Smooth muscle cell (in vitro differentiated cells): Measurements from ENCODE around the gene ATXN7. TPM values are rescaled to one million over a fixed set of nuclear protein-coding genes. Genes with fewer than 3 reads are reported as not detected.

Experiments used
- DNase-seq: peaks from one replicate; lab custom pipeline; 2025; ENCODE audit not compliant: unreplicated experiment; lab: John Stamatoyannopoulos, UW
- H2AFZ ChIP-seq: fragments of 200-600 bp; sonication (generic); 2 replicates; pipeline ENCODE4 v1.6.0; 2016; ENCODE audit warnings: antibody characterized with exemption, low read depth, mild to moderate bottlenecking
- H3F3A ChIP-seq: fragments of 200-600 bp; sonication (generic); 2 replicates; pipeline ENCODE4 v1.6.0; 2017; ENCODE audit warnings: antibody characterized with exemption, low read depth
- H3K27ac ChIP-seq: fragments of 200-600 bp; sonication (generic); 2 replicates; pipeline ENCODE4 v1.5.1; 2016; ENCODE audit warnings: low read depth, mild to moderate bottlenecking
- H3K27me3 ChIP-seq: fragments of 200-600 bp; sonication (generic); 2 replicates; pipeline ENCODE4 v1.6.1; 2016; ENCODE audit warnings: low read depth, mild to moderate bottlenecking
- H3K36me3 ChIP-seq: fragments of 200-600 bp; sonication (generic); 2 replicates; pipeline ENCODE4 v1.5.1; 2016; ENCODE audit warnings: low read depth
- H3K4me1 ChIP-seq: fragments of 200-600 bp; sonication (generic); 2 replicates; pipeline ENCODE4 v1.5.1; 2016; ENCODE audit warnings: low read depth
- H3K4me2 ChIP-seq: fragments of 200-600 bp; sonication (generic); 2 replicates; pipeline ENCODE4 v1.6.0; 2016; ENCODE audit warnings: mild to moderate bottlenecking
- H3K4me3 ChIP-seq: fragments of 200-600 bp; sonication (generic); 2 replicates; pipeline ENCODE4 v1.5.1; 2016; ENCODE audit warnings: mild to moderate bottlenecking
- H3K79me2 ChIP-seq: fragments of 200-600 bp; sonication (generic); 2 replicates; pipeline ENCODE4 v1.6.0; 2016; ENCODE audit warnings: low read depth, mild to moderate bottlenecking
- H3K9ac ChIP-seq: fragments of 200-600 bp; sonication (generic); 2 replicates; pipeline ENCODE4 v1.6.0; 2016; ENCODE audit warnings: low read depth
- H3K9me3 ChIP-seq: fragments of 200-600 bp; sonication (generic); replicated peaks from 2 replicates; pipeline ENCODE4 v1.5.1; 2016; ENCODE audit warnings: low read depth
- H4K20me1 ChIP-seq: fragments of 200-600 bp; sonication (generic); 2 replicates; pipeline ENCODE4 v1.6.0; 2016; ENCODE audit warnings: low read depth
- WGBS: methylation state at CpG from one replicate; pipeline ENCODE4 v1.1.7; 2016; ENCODE audit warnings: low lambda C conversion rate; 5-methylcytosine and 5-hydroxymethylcytosine counted together
- polyA plus RNA-seq: library from polyadenylated mRNA; unstranded; fragments of >200 nt; fragmentation: Nextera tagmentation; extraction: Ambion mirVana; gene quantifications from 2 replicates; pipeline ENCODE4 v1.2.1, GENCODE V29; 2016
- small RNA-seq: library from RNA; depleted of rRNA; stranded (forward); fragments of <200 nt; gene quantifications from one replicate; pipeline ENCODE3, GENCODE V24; 2014
- total RNA-seq: library from RNA; depleted of rRNA; stranded (reverse); fragments of >200 nt; gene quantifications from 2 replicates; pipeline ENCODE4 v1.2.3, GENCODE V29; 2014
- TF ChIP-seq, protein P1 (sequence below): fragments of 200-600 bp; sonication (generic); IDR thresholded peaks from 2 replicates; pipeline ENCODE4 v1.5.1; 2017; ENCODE audit warnings: borderline replicate concordance, mild to moderate bottlenecking, antibody characterized with exemption; ENCODE audit not compliant: insufficient read depth, poor library complexity, severe bottlenecking

ATXN7 gene
- total and polyA plus RNA-seq, 2 experiments from 2014 or later = 3.6 to 14.1 TPM

DNA sequence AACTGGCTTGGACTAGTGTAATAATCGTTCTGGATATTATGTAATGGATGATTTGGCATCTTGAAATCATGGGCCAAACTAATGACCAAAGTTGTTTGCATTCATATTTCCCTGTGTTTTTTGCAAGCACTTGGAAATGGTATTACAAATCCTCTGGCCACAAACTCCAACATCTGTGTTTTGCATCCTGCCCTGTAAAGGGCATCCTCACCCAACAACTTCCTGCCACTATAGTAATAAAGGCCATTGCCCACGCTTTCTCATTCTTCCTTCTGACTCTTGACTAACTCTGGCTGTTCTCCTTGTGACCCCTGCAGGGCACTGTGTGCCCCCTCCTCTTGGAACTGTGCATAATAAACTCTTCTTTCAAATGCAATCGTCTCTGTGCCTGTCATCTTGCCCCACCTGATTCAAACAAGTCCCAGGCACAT, 185.0 kb downstream of the ATXN7 start:
- H3K27ac ChIP-seq = peak overlapping the region; percentile 82
- TF ChIP-seq, protein P1, sequence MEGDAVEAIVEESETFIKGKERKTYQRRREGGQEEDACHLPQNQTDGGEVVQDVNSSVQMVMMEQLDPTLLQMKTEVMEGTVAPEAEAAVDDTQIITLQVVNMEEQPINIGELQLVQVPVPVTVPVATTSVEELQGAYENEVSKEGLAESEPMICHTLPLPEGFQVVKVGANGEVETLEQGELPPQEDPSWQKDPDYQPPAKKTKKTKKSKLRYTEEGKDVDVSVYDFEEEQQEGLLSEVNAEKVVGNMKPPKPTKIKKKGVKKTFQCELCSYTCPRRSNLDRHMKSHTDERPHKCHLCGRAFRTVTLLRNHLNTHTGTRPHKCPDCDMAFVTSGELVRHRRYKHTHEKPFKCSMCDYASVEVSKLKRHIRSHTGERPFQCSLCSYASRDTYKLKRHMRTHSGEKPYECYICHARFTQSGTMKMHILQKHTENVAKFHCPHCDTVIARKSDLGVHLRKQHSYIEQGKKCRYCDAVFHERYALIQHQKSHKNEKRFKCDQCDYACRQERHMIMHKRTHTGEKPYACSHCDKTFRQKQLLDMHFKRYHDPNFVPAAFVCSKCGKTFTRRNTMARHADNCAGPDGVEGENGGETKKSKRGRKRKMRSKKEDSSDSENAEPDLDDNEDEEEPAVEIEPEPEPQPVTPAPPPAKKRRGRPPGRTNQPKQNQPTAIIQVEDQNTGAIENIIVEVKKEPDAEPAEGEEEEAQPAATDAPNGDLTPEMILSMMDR = no peak
- H3K79me2 ChIP-seq = no peaks in the 10 kb centered on the region
- H4K20me1 ChIP-seq = no peaks in the 10 kb centered on the region
- H3K9ac ChIP-seq = no peak overlapping the region
- H3F3A ChIP-seq = no peaks in the 10 kb centered on the region
- peak overlapping the region; percentile 65 for H3K4me2 ChIP-seq
- H3K4me3 ChIP-seq = no peak overlapping the region
- H2AFZ ChIP-seq = no peak overlapping the region
- no peaks in the 10 kb centered on the region for H3K9me3 ChIP-seq
- 49% methylated on average over 3 of the region's 3 CpGs for WGBS
- no peaks in the 10 kb centered on the region for H3K36me3 ChIP-seq
- H3K27me3 ChIP-seq = no peaks in the 10 kb centered on the region
- DNase-seq = no peak
- peaks cover 37% of the 10 kb centered on the region for H3K4me1 ChIP-seq

- no peak overlapping the region for H3K4me3 ChIP-seq
- H3K4me2 ChIP-seq = peak overlapping the region; percentile 5
- H3K36me3 ChIP-seq = no peaks in the 10 kb centered on the region
- no peaks in the 10 kb centered on the region for H3K9me3 ChIP-seq
- no peaks in the 10 kb centered on the region for H3F3A ChIP-seq
- peak overlapping the region; percentile 82 for H3K27ac ChIP-seq
- no peak for DNase-seq
- H3K9ac ChIP-seq = no peak overlapping the region
- no peaks in the 10 kb centered on the region for H3K79me2 ChIP-seq
- 29% methylated on average over 3 of the region's 3 CpGs for WGBS
- H4K20me1 ChIP-seq = no peaks in the 10 kb centered on the region
- no peaks in the 10 kb centered on the region for H3K27me3 ChIP-seq
- no peak overlapping the region for H2AFZ ChIP-seq
- peaks cover 41% of the 10 kb centered on the region for H3K4me1 ChIP-seq
- TF ChIP-seq, protein P1 = no peak
Observed at GRCh38 chr3:64049136-64049535, 185.5 kb downstream of the ATXN7 start.

DNA sequence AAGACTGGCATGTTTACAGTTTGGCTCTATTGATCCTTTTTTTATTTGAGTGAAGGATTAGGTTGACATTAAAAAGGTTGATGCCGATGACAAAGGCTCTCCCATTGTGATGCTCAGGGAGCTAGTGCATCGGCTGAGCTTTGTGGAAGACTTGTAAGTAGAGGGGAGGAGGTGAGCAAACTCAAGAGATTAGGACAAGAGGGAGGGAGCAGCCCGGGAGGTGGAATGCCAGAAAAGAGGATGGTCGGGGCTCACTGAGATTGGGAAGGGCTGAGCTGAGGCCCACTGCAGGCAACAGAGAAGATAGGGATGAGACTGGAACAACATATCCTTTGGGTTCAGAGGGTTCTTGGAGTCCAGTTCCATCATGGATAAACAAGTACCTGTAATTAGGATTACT, 186.2 kb downstream of the ATXN7 start:
- no peaks in the 10 kb centered on the region for H3F3A ChIP-seq
- H3K36me3 ChIP-seq = no peaks in the 10 kb centered on the region
- H3K4me1 ChIP-seq = peaks cover 41% of the 10 kb centered on the region
- WGBS = 77% methylated on average over 4 of the region's 4 CpGs
- H3K27ac ChIP-seq = peak overlapping the region; percentile 82
- H3K4me3 ChIP-seq = no peak overlapping the region
- H3K27me3 ChIP-seq = no peaks in the 10 kb centered on the region
- H4K20me1 ChIP-seq = no peaks in the 10 kb centered on the region
- H3K4me2 ChIP-seq = no peak overlapping the region
- no peak overlapping the region for H2AFZ ChIP-seq
- H3K9ac ChIP-seq = no peak overlapping the region
- TF ChIP-seq, protein P1 = no peak
- no peaks in the 10 kb centered on the region for H3K79me2 ChIP-seq
- no peak for DNase-seq
- no peaks in the 10 kb centered on the region for H3K9me3 ChIP-seq

Small RNA genes within 50 kb of the gene (small RNA-seq; reads per million reads assigned to genes)
- not detected for gene SCAANT1

Other genes with a start within 250 kb of the ATXN7 start
- gene SNTN, start 211.2 kb upstream of the ATXN7 start, total RNA-seq = not detected in 2 replicates
- 0.21 TPM in 1 of 2 replicates, not detected in the other for gene SNTN, start 211.2 kb upstream of the ATXN7 start, polyA plus RNA-seq
- not detected in 2 replicates for gene C3orf49, start 44.6 kb upstream of the ATXN7 start, total RNA-seq
- gene C3orf49, start 44.6 kb upstream of the ATXN7 start, polyA plus RNA-seq = 0.25 TPM in 1 of 2 replicates, not detected in the other
- 41.3 and 57.3 TPM in 2 replicates for gene THOC7, start 62 bp upstream of the ATXN7 start, total RNA-seq
- gene THOC7, start 62 bp upstream of the ATXN7 start, polyA plus RNA-seq = 57.5 and 59.9 TPM in 2 replicates
- not detected in 2 replicates for gene SCAANT1, start 48.5 kb downstream of the ATXN7 start, total RNA-seq
- not detected in 2 replicates for gene SCAANT1, start 48.5 kb downstream of the ATXN7 start, polyA plus RNA-seq
- gene PSMD6, start 159.6 kb downstream of the ATXN7 start, total RNA-seq = 109 and 113 TPM in 2 replicates
- gene PSMD6, start 159.6 kb downstream of the ATXN7 start, polyA plus RNA-seq = 116 and 119 TPM in 2 replicates